Panc1 (cell line): ENCODE results near the gene AP3S1. TPM values are rescaled to one million over a fixed set of nuclear protein-coding genes. Genes with fewer than 3 reads are reported as not detected.

Source experiments
- ATAC-seq: fragments of 200-7000 bp; cut with Tn5 transposase; 2 replicates; pipeline ENCODE4 v1.9.1; 2020; ENCODE audit warnings: mild to moderate bottlenecking, moderate library complexity
- BruUV-seq: library from RNA; stranded (reverse); fragments of 400-500 nt; replicated peaks from 2 replicates; lab custom pipeline; 2021; lab: Mats Ljungman, UMichigan
- CTCF ChIA-PET: fragments of 300-600 bp; sonication (Branson Sonifier 250); formaldehyde crosslinking; loops from one replicate; lab custom pipeline; 2022; ENCODE audit warnings: antibody characterized with exemption; lab: Charles Lee
- POLR2A ChIA-PET: fragments of 300-600 bp; sonication (Branson Sonifier 250); formaldehyde crosslinking; loops from one replicate; lab custom pipeline; 2022; ENCODE audit warnings: antibody characterized with exemption; lab: Charles Lee
- DNase-seq: peaks from one replicate; pipeline ENCODE4 v3.0.0-alpha.2; 2010; ENCODE audit warnings: low read depth, low spot score
- H3K27ac ChIP-seq: 2 replicates; pipeline ENCODE4 v1.5.1; 2011; ENCODE audit warnings: mild to moderate bottlenecking, low read length, inconsistent platforms
- H3K27me3 ChIP-seq: fragments of 200-500 bp; sonication (Bioruptor generic); 2 replicates; pipeline ENCODE4 v1.6.0; 2014; ENCODE audit warnings: low read length, inconsistent platforms; ENCODE audit not compliant: control insufficient read depth, insufficient read depth
- H3K36me3 ChIP-seq: fragments of 200-500 bp; sonication (Bioruptor generic); 2 replicates; pipeline ENCODE4 v1.5.1; 2014; ENCODE audit warnings: inconsistent platforms, mild to moderate bottlenecking, low read length, moderate library complexity; ENCODE audit not compliant: control insufficient read depth, insufficient read depth
- H3K4me1 ChIP-seq: 2 replicates; pipeline ENCODE4 v1.5.1; 2011; ENCODE audit warnings: inconsistent platforms, mild to moderate bottlenecking, low read length, moderate library complexity; ENCODE audit not compliant: control insufficient read depth, insufficient read depth
- H3K4me3 ChIP-seq, 2 experiments: 2 replicates each; pipeline ENCODE4 v1.5.1; 2011 to 2012; ENCODE audit warnings: low read depth in 2 of 2, low read length in 2 of 2, mild to moderate bottlenecking in 2 of 2, inconsistent platforms in 1 of 2, moderate library complexity in 1 of 2
- H3K9me3 ChIP-seq: fragments of 200-500 bp; sonication (Bioruptor generic); 2 replicates; pipeline ENCODE4 v1.5.1; 2014; ENCODE audit warnings: low read depth, mild to moderate bottlenecking, inconsistent platforms, low read length, moderate library complexity; ENCODE audit not compliant: control insufficient read depth, insufficient read depth
- CTCF ChIP-seq: fragments of 450-650 bp; IDR thresholded peaks from 2 replicates; pipeline ENCODE4 v1.5.1; 2017; ENCODE audit warnings: mild to moderate bottlenecking
- POLR2AphosphoS5 ChIP-seq: IDR thresholded peaks from 2 replicates; pipeline ENCODE4 v1.6.1; 2012; ENCODE audit warnings: mild to moderate bottlenecking, low read depth, low read length, moderate library complexity
- REST ChIP-seq, 2 experiments: IDR thresholded peaks; 2 replicates each; pipeline ENCODE4 v1.6.1; 2011 to 2012; ENCODE audit warnings: low read depth in 2 of 2, control low read depth in 1 of 2, low read length in 1 of 2, mild to moderate bottlenecking in 1 of 2, moderate library complexity in 1 of 2; ENCODE audit not compliant: insufficient read depth in 1 of 2
- SIN3A ChIP-seq: IDR thresholded peaks from 2 replicates; pipeline ENCODE4 v1.6.1; 2012; ENCODE audit warnings: low read depth, mild to moderate bottlenecking, low read length, moderate library complexity, borderline replicate concordance; ENCODE audit not compliant: insufficient read depth
- TCF7L2 ChIP-seq: IDR thresholded peaks from 2 replicates; pipeline ENCODE4 v1.6.1; 2011; ENCODE audit warnings: mild to moderate bottlenecking, low read depth, low read length, inconsistent platforms
- in situ Hi-C: cut with HindIII; loops from 2 replicates; pipeline ENCODE4 v1.10.0; 2016; ENCODE audit warnings: low sequenced_read_pairs, low pct_unique_long_range_greater_than_20kb
- intact Hi-C: fragments of 100-400 bp; cut with micrococcal nuclease; formaldehyde crosslinking; loops from one replicate; pipeline ENCODE4 v1.10.0; 2022; ENCODE audit not compliant: unreplicated experiment
- total RNA-seq: library from RNA; stranded (reverse); gene quantifications from one replicate; pipeline ENCODE4 v1.2.1, GENCODE V29; 2021; ENCODE audit not compliant: unreplicated experiment

Gene AP3S1
- total RNA-seq, 1 experiment from 2014 or later: 88.8 TPM

DNA sequence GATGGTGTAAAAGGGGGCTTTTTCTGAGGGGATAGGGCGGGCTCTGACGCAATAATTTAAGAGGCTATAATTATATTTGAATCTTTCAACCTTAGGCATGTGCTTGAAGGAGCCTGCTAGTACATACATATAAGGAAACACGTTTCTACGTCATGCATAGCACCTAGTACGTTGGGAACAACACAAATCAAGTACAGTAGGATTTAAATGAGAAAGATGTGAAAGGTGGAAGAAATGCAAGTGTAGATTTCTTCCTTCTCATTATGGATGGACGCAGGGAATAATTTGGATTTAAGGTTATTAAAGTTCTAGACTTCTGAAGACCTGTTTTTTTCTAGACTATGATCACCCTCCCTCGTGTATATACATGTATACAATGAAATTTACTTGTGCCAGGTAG is 24.3 kb upstream of the AP3S1 start:
- POLR2A ChIA-PET: no interaction called here
- CTCF ChIA-PET: no interaction called here
- H3K27me3 ChIP-seq: peaks cover 2% of the 10 kb centered on the region; the same call in 1 of the 2 replicates
- intact Hi-C loops (no loop called here), in situ Hi-C loops (no loop called here)
- no peak for DNase-seq
- H3K27ac ChIP-seq: no peak overlapping the region
- no peak overlapping the region for H3K4me3 ChIP-seq
- H3K9me3 ChIP-seq: no peaks in the 10 kb centered on the region
- BruUV-seq: no TSS peak
- no peaks in the 10 kb centered on the region for H3K36me3 ChIP-seq
- no peaks in the 10 kb centered on the region for H3K4me1 ChIP-seq
- TF ChIP-seq CTCF: no peak
- no peak for TF ChIP-seq SIN3A
- TF ChIP-seq TCF7L2: no peak
- no peak for TF ChIP-seq REST (IDR thresholded peaks at IDR 0.05; ENCODE audit: insufficient read depth in 1 of 2, low read depth in 2 of 2, low read length in 1 of 2)
- TF ChIP-seq POLR2AphosphoS5: no peak
- no peak for ATAC-seq

- Histone ChIP-seq H3K9me3 (no peaks in the 10 kb centered on the region), H3K27me3 (no peaks in the 10 kb centered on the region; the same call in 1 of the 2 replicates), H3K4me1 (no peaks in the 10 kb centered on the region), H3K4me3 (no peak overlapping the region), H3K27ac (no peak overlapping the region), H3K36me3 (no peaks in the 10 kb centered on the region)
- TF ChIP-seq CTCF (no peak), TCF7L2 (no peak), REST (IDR thresholded peaks at IDR 0.05; ENCODE audit: insufficient read depth in 1 of 2, low read depth in 2 of 2, low read length in 1 of 2) (no peak), POLR2AphosphoS5 (no peak), SIN3A (no peak)
- intact Hi-C loops (no loop called here), in situ Hi-C loops (no loop called here)
- ATAC-seq (no peak), DNase-seq (no peak)
- no TSS peak for BruUV-seq
- POLR2A ChIA-PET: no interaction called here
- CTCF ChIA-PET: no interaction called here
Measured at GRCh38 chr5:115818821-115819220, 22.9 kb upstream of the AP3S1 start.
